Measurements from ENCODE around the gene CSNK1A1.
"Not testable (repeated sequence)": the region's sequence is repeated elsewhere in the genome, so short reads cannot be mapped to it uniquely, and the experiment has no call there.

CSNK1A1 gene

GRCh38 chr5:149526845-149527590 is 24.2 kb downstream of the CSNK1A1 start:
- DNase-seq, result no peak

- no peak for DNase-seq
Observed at GRCh38 chr5:149521739-149522685, 29.2 kb downstream of the CSNK1A1 start.

- no peak for DNase-seq
Observed at GRCh38 chr5:149519601-149520000, 31.6 kb downstream of the CSNK1A1 start.

- no peak for DNase-seq
Observed at GRCh38 chr5:149518620-149519019, 32.6 kb downstream of the CSNK1A1 start.

DNA sequence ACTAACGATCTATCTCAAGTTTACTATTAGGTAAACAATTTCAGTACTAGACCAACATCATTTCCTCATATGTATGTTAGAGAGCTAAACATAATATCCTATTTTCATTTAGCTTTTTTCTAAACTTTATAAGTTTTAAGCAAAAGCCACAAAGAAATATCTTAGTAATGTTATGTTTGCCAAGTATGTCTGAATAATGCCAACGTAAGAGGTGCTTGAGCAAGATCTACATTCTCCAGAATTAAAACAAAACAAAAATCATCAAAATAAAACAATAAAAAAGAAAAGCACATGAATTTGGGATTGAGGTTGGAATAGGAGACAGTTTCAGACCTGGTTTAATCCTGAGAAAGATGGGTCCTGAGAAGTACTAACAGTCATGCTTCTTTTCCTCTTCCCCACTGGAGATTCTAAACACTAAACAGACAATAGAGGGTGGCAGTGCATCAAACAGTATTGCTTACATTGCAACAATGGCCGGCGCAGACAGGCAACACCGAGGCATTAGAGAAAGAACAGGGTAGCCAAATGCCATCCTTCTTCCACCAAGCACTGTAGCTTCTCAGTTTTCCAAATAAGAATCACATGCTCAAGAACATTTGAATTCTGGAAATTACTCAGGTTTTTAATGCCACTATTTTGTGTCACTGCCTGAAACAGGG is 33.6 kb downstream of the CSNK1A1 start:
- no peak for DNase-seq

GRCh38 chr5:149514512-149514911 is 36.7 kb downstream of the CSNK1A1 start:
- DNase-seq, result no peak

- DNase-seq, result not testable (repeated sequence)
Observed at GRCh38 chr5:149513372-149513947, 37.8 kb downstream of the CSNK1A1 start.

DNA sequence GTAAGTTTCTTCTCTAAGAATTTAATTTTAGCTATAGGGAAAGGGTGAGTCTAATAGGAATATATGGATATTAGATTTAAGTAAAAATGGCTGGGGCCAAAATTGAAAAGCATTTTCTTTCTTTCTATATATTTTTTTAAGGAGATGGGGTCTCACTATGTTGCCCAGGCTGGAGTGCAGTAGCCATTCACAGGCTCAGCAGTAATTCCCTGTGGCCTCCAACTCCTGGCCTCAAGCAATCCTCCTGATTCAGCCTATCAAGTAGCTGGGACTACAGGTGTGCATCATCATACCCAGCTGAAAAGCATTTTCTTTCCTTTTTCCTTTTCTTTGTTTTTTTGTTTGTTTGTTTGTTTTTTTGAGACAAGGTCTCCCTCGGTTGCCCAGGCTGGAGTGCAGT is 41.1 kb downstream of the CSNK1A1 start:
- no peak for DNase-seq

DNA sequence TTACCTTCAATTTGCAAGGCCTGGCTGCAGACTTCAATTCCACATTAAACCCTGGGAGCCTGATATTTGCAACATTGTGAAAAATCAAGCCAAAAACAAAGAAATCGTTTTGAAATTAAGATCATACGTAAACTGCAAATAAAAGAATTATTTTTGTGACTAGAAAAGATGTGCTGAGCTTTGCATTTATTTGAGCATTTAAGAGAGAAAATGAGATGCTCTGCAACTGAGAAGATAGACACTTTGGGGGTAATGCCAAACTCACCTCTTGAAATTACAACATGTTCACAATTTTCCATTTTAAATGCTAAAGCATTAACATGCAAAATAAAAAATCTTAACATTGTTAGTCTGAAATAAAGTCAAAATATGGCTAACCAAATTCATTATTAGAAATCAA is 46.6 kb downstream of the CSNK1A1 start:
- no peak for DNase-seq

GRCh38 chr5:149503006-149503405 is 48.2 kb downstream of the CSNK1A1 start:
- DNase-seq, result no peak

GRCh38 chr5:149500922-149501582 is 50.2 kb downstream of the CSNK1A1 start:
- DNase-seq, result no peak

DNA sequence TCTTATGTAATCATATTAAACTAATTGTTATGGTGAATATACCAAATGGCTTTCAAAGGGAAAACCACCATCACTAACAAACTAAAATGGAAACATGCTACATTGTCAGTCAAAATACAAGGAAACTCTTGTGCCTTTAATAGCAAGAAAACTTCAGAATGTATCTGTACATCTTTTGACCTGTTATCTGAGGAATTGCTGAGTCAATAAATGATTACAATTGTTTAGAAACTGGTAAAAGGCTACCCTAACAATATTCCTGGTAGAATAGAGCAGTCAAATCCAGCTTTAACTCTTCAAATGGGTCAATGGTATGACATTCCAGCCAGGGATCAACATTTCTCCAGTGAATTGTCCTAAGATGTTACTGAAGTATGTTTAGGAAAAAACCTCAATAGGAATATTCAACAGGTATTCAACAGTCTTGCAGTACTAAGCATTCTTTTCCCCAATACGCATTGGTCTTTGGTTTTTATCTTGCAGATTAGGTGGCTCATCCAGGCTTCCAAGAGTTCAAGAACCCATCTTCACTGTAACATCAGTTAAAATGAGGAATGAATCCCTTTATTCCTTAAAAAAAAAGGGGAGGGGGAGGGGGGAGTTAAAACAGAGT is 52.4 kb downstream of the CSNK1A1 start:
- no peak for DNase-seq

DNA sequence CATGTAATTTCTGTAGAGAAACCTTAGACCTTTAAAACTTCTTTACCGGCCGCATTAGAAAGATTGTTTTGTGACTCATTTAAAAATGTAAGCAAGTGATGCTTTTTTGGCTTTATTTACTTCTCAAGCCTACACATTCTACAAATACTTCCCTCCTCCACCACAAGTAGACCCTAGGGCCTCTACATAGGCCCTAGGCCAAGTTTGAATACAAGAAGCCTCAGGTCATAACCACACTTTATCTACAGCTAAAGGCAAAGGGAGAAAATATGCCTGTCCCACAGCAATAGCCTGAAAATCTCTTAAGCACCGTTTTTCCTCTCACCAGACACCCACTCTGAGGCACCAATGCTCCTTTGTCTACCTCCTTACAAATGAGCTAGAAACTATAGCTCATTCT is 53.9 kb downstream of the CSNK1A1 start:
- no peak for DNase-seq

GRCh38 chr5:149496917-149497316 is 54.3 kb downstream of the CSNK1A1 start:
- DNase-seq, result no peak

DNA sequence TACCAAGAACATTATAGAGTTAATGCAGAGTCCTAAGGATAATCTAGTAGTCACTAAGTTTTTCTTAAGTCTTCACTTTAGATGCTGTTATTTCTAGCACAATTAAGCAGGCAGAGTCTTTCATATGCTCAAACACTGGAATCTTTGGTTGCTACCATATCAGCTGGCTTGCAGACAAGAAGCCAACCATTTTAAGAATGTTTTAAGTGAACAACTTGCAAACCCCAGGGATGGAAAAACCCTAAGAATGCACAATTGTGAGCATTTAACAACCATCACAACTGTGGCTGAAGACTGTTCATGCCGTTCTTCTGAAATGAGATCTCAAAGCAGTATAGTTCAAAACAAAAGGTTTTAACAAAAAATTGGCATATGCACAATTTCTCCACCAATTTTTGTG is 55.1 kb downstream of the CSNK1A1 start:
- no peak for DNase-seq

DNA sequence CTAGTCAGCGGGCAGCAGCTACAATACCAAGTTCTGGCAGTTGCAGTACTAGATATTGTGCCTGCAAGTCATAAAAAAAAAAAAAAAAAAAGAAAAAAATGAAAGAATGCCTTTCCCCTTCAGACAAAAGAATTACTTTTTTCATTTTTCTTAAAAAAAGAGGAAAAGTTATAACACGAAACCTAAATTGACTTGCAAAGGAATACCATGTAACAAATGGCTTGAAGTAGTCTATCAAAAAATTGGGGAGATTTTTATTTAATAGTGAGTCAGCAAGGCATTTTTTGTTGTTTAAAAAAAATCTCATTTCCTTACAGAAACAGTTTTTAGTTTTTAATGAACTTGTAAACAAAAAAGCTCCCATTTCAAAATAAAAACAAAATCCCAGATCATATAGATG is 55.6 kb downstream of the CSNK1A1 start:
- DNase-seq, result no peak

GRCh38 chr5:149493316-149493715 is 57.9 kb downstream of the CSNK1A1 start:
- no peak for DNase-seq

DNA sequence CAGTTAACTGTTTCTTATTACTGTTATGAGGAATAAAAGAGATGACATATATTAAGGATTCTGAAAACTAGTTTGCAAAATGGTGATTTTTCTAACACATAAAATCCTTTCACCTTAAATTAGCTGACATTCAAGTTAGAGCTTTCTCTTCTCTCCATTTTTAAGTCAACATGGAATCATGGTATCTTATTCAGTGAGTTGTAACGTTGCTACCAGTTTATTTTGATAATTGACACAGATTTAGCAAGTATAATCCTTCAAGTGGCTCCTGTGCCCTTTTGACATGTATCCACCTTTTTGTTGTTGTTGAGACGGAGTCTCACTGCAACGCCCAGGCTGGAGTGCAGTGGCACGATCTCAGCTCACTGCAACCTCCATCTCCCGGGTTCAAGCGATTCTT is 58.5 kb downstream of the CSNK1A1 start:
- no peak for DNase-seq

DNA sequence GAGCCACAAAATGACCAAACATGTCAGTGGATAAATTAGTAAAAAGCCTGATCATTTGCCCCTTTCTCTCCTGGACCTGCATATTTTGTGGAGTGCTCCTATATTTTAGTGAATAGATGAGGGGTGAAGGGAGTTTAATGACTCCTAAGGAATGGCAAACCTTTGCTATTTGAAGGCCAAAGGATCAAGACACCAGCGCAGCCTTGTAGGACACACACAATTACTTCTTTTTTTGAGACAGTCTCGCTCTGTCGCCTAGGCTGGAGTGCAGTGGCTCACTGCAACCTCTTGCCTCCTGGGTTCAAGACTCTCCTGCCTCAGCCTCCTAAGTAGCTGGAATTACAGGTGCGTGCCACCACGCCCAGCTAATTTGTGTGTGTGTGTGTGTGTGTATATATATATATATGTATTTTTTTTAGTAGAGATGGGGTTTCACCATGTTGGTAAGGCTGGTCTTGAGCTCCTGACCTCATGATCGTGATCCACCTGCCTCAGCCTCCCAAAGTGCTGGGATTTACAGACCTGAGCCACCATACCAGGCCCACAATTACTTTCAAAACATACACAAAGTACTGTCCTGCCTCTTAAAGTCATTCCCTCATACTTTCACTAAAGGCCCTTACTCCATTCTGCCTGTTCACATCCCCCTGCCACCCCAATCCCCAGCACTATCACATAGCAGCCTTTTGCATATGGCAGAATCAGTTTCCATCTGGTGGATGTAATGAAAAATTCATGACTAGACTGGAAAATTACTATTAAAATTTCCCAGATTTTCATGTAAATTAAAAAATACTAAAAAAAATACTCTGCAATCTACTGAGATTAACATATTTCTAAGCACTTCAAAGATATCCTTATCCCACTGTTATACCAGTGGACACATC is 60.4 kb downstream of the CSNK1A1 start:
- DNase-seq, result no peak

DNA sequence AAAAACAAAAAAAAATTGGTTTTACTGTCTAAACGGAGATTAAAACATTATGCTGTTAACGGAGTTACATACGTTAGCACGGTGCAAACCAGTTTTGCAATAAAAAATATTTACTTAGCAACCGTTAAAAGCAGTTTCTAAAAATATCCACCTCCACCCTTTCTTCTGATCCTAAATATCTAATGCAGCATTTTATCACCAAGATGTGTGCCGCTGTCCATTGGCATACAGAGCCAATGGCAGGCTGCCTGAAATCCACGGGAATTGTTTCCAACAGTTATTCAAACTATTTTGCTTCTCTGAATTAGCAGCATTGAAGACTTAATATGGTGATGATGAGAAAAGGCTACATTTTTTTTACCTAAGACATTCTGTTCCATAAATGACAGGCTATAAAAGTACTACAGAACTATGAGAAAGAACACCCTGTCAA is 61.6 kb downstream of the CSNK1A1 start:
- DNase-seq, result no peak
